H9 (cell line): Measurements from ENCODE around the gene RDH11. TPM values are rescaled to one million over a fixed set of nuclear protein-coding genes. Genes with fewer than 3 reads are reported as not detected.

ENCODE experiments used
- DNase-seq: peaks from one replicate; pipeline ENCODE4 v3.0.0-alpha.2; 2017
- H2AFZ ChIP-seq: one replicate; pipeline ENCODE4 v1.6.1; 2013; ENCODE audit warnings: mild to moderate bottlenecking, low read length, control low read depth, moderate library complexity
- H2AK5ac ChIP-seq: 2 replicates; pipeline ENCODE4 v1.6.1; 2013; ENCODE audit warnings: low read length, control low read depth, mixed read lengths; ENCODE audit not compliant: insufficient read length
- H2BK120ac ChIP-seq: one replicate; pipeline ENCODE4 v1.6.1; 2013; ENCODE audit warnings: low read depth, mild to moderate bottlenecking, low read length, control low read depth, inconsistent platforms; ENCODE audit not compliant: poor library complexity, severe bottlenecking
- H2BK12ac ChIP-seq: 2 replicates; pipeline ENCODE4 v1.6.1; 2013; ENCODE audit warnings: low read length, control low read depth, mixed read lengths, low read depth; ENCODE audit not compliant: insufficient read length
- H2BK15ac ChIP-seq: 2 replicates; pipeline ENCODE4 v1.6.1; 2013; ENCODE audit warnings: low read depth, low read length, control low read depth
- H2BK20ac ChIP-seq: one replicate; pipeline ENCODE4 v1.6.1; 2013; ENCODE audit warnings: low read depth, mild to moderate bottlenecking, low read length, control low read depth, inconsistent platforms; ENCODE audit not compliant: poor library complexity, severe bottlenecking
- H2BK5ac ChIP-seq: 2 replicates; pipeline ENCODE4 v1.6.1; 2013; ENCODE audit warnings: low read length, control low read depth, mixed read lengths; ENCODE audit not compliant: insufficient read length
- H3K14ac ChIP-seq: 2 replicates; pipeline ENCODE4 v1.6.1; 2013; ENCODE audit warnings: low read length, control low read depth; ENCODE audit not compliant: insufficient read depth
- H3K18ac ChIP-seq: 2 replicates; pipeline ENCODE4 v1.6.1; 2013; ENCODE audit warnings: low read depth, mild to moderate bottlenecking, mixed read lengths, low read length, control low read depth; ENCODE audit not compliant: insufficient read length
- H3K23ac ChIP-seq: 2 replicates; pipeline ENCODE4 v1.6.1; 2013; ENCODE audit warnings: low read length, control low read depth, mixed read lengths, low read depth; ENCODE audit not compliant: insufficient read length
- H3K23me2 ChIP-seq: 2 replicates; pipeline ENCODE4 v1.6.1; 2013; ENCODE audit warnings: low read depth, mild to moderate bottlenecking, mixed read lengths, low read length, control low read depth; ENCODE audit not compliant: insufficient read length, poor library complexity, severe bottlenecking
- H3K27ac ChIP-seq: 2 replicates; pipeline ENCODE4 v1.5.1; 2013; ENCODE audit warnings: low read length, control low read depth, mixed read lengths, low read depth; ENCODE audit not compliant: insufficient read length
- H3K27me3 ChIP-seq: 2 replicates; pipeline ENCODE4 v1.6.1; 2013; ENCODE audit warnings: low read length, control low read depth, inconsistent platforms; ENCODE audit not compliant: insufficient read depth
- H3K4ac ChIP-seq: 2 replicates; pipeline ENCODE4 v1.6.1; 2013; ENCODE audit warnings: low read depth, mild to moderate bottlenecking, control low read depth, inconsistent platforms, low read length, moderate library complexity
- H3K4me1 ChIP-seq: 2 replicates; pipeline ENCODE4 v1.6.1; 2013; ENCODE audit warnings: low read length, control low read depth, inconsistent platforms; ENCODE audit not compliant: insufficient read depth
- H3K4me2 ChIP-seq: 2 replicates; pipeline ENCODE4 v1.6.1; 2013; ENCODE audit warnings: low read length, control low read depth, mixed read lengths; ENCODE audit not compliant: insufficient read length, insufficient read depth
- H3K56ac ChIP-seq: 2 replicates; pipeline ENCODE4 v1.6.1; 2013; ENCODE audit warnings: low read depth, mild to moderate bottlenecking, mixed read lengths, low read length, control low read depth; ENCODE audit not compliant: insufficient read length
- H3K79me1 ChIP-seq: 2 replicates; pipeline ENCODE4 v1.6.1; 2013; ENCODE audit warnings: low read depth, mild to moderate bottlenecking, moderate library complexity, low read length, control low read depth, inconsistent platforms; ENCODE audit not compliant: insufficient read depth, poor library complexity, severe bottlenecking
- H3K79me2 ChIP-seq: 2 replicates; pipeline ENCODE4 v1.6.1; 2013; ENCODE audit warnings: low read length, control low read depth, inconsistent platforms; ENCODE audit not compliant: insufficient read depth
- H3K9ac ChIP-seq: 2 replicates; pipeline ENCODE4 v1.6.1; 2013; ENCODE audit warnings: low read length, control low read depth, mixed read lengths; ENCODE audit not compliant: insufficient read length; ENCODE audit errors: extremely low read depth
- H3K9me3 ChIP-seq: one replicate; pipeline ENCODE4 v1.6.1; 2013; ENCODE audit warnings: low read depth, low read length, inconsistent platforms; ENCODE audit not compliant: control insufficient read depth
- H3T11ph ChIP-seq: one replicate; pipeline ENCODE4 v1.6.1; 2013; ENCODE audit warnings: mild to moderate bottlenecking, low read length, control low read depth, inconsistent platforms
- H4K20me1 ChIP-seq: one replicate; pipeline ENCODE4 v1.6.1; 2013; ENCODE audit not compliant: control insufficient read depth, insufficient read length, insufficient read depth
- H4K5ac ChIP-seq: 2 replicates; pipeline ENCODE4 v1.6.1; 2013; ENCODE audit warnings: low read depth, mild to moderate bottlenecking, mixed read lengths, low read length, control low read depth; ENCODE audit not compliant: insufficient read length
- H4K8ac ChIP-seq: replicated peaks from 2 replicates; pipeline ENCODE4 v1.6.1; 2013; ENCODE audit warnings: low read length, control low read depth, mixed read lengths, low read depth; ENCODE audit not compliant: insufficient read length
- H4K91ac ChIP-seq: 2 replicates; pipeline ENCODE4 v1.6.1; 2013; ENCODE audit warnings: low read depth, mild to moderate bottlenecking, moderate library complexity, mixed read lengths, low read length, control low read depth; ENCODE audit not compliant: insufficient read length
- H3K27ac Mint-ChIP-seq, 3 experiments: 2 replicates in 2 of 3; 3 replicates in 1 of 3; pipeline ENCODE4 v1.8.0; 2020 to 2021; ENCODE audit warnings: mixed read lengths in 3 of 3, mild to moderate bottlenecking in 1 of 3, moderate library complexity in 1 of 3
- H3K27me3 Mint-ChIP-seq: 2 replicates; pipeline ENCODE4 v1.8.0; 2021; ENCODE audit warnings: low read depth, mild to moderate bottlenecking, moderate library complexity, mixed read lengths
- H3K36me3 Mint-ChIP-seq, 3 experiments: 2 replicates in 2 of 3; 3 replicates in 1 of 3; pipeline ENCODE4 v1.8.0; 2020 to 2021; ENCODE audit warnings: low read depth in 3 of 3, mixed read lengths in 3 of 3; ENCODE audit not compliant: insufficient read depth in 1 of 3
- H3K4me1 Mint-ChIP-seq, 2 experiments: 2 replicates each; pipeline ENCODE4 v1.8.0; 2020; ENCODE audit warnings: mixed read lengths in 2 of 2
- H3K4me3 Mint-ChIP-seq, 2 experiments: 2 replicates in 1 of 2; 3 replicates in 1 of 2; pipeline ENCODE4 v1.8.0; 2020 to 2021; ENCODE audit warnings: mild to moderate bottlenecking in 2 of 2, mixed read lengths in 2 of 2, moderate library complexity in 1 of 2
- H3K9me3 Mint-ChIP-seq, 2 experiments: 2 replicates in 1 of 2; 3 replicates in 1 of 2; pipeline ENCODE4 v1.8.0; 2020; ENCODE audit warnings: mild to moderate bottlenecking in 2 of 2, mixed read lengths in 2 of 2, moderate library complexity in 1 of 2
- WGBS: extraction: QIAGEN DNeasy Blood & Tissue Kit; methylation state at CpG from one replicate; pipeline ENCODE4 v1.1.7; 2013; ENCODE audit warnings: missing lambda C conversion rate, low lambda C conversion rate, mixed read lengths; ENCODE audit not compliant: insufficient read length; ENCODE audit errors: extremely low coverage; 5-methylcytosine and 5-hydroxymethylcytosine counted together
- total RNA-seq: library from RNA; stranded (reverse); gene quantifications from 2 replicates; pipeline ENCODE4 v1.2.1, GENCODE V29; 2021
- TF ChIP-seq, protein P1 (sequence below): fragments of 200-600 bp; sonication (generic); conservative IDR thresholded peaks from 3 replicates; pipeline ENCODE4 v1.8.0; 2021; ENCODE audit warnings: antibody characterized with exemption, mild to moderate bottlenecking

The RDH11 gene
- total RNA-seq, 1 experiment from 2014 or later = 83.4 TPM

DNA sequence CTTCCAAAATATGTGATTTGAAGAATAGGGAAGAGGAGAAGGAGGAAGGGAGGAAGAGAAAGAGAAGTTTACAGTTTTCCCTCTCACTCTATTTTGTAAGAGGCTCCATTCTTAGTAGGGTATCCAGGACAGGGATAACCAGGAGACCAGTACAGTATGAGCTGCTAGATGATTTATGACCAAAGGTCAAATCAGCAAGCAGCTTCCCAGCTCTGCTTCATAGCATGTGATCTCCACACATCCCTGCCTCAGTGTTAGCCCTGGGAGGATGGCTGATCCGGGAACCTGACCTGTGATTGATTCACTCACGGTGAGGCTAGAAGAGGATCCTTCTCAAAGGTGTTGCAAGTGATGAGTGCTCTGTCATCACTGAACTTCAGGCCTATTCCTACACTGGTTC lies 22.7 kb upstream of the RDH11 start:
- Histone ChIP-seq H2BK12ac (no peak overlapping the region), H3K23me2 (no peaks in the 10 kb centered on the region), H3K23ac (no peak overlapping the region), H2BK5ac (no peak overlapping the region), H3K56ac (peak overlapping the region; percentile 65), H3K9ac (no peak overlapping the region), H3K4ac (no peak overlapping the region), H3K79me1 (no peaks in the 10 kb centered on the region), H3T11ph (no peak overlapping the region), H3K14ac (no peak overlapping the region), H2BK20ac (no peak overlapping the region), H3K9me3 (no peaks in the 10 kb centered on the region), H3K4me2 (no peak overlapping the region), H3K4me1 (no peaks in the 10 kb centered on the region), H3K27me3 (no peaks in the 10 kb centered on the region), H2BK15ac (no peak overlapping the region), H3K18ac (no peak overlapping the region), H4K91ac (no peak overlapping the region), H4K8ac (no peak overlapping the region), H3K27ac (no peak overlapping the region), H3K79me2 (no peaks in the 10 kb centered on the region), H2BK120ac (no peak overlapping the region), H2AFZ (no peak overlapping the region), H2AK5ac (no peak overlapping the region), H4K20me1 (no peaks in the 10 kb centered on the region), H4K5ac (no peak overlapping the region)
- TF ChIP-seq, protein P1, sequence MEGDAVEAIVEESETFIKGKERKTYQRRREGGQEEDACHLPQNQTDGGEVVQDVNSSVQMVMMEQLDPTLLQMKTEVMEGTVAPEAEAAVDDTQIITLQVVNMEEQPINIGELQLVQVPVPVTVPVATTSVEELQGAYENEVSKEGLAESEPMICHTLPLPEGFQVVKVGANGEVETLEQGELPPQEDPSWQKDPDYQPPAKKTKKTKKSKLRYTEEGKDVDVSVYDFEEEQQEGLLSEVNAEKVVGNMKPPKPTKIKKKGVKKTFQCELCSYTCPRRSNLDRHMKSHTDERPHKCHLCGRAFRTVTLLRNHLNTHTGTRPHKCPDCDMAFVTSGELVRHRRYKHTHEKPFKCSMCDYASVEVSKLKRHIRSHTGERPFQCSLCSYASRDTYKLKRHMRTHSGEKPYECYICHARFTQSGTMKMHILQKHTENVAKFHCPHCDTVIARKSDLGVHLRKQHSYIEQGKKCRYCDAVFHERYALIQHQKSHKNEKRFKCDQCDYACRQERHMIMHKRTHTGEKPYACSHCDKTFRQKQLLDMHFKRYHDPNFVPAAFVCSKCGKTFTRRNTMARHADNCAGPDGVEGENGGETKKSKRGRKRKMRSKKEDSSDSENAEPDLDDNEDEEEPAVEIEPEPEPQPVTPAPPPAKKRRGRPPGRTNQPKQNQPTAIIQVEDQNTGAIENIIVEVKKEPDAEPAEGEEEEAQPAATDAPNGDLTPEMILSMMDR = no peak
- peaks cover 8 to 11% of the 10 kb centered on the region in 2 experiments; a peak in 3 of 4 replicates for H3K4me1 Mint-ChIP-seq
- H3K4me3 Mint-ChIP-seq = no peak overlapping the region
- H3K9me3 Mint-ChIP-seq = peaks cover 0 to 7% of the 10 kb centered on the region in 2 experiments; a peak in 1 of 5 replicates
- no peak overlapping the region for H3K27ac Mint-ChIP-seq
- H3K36me3 Mint-ChIP-seq = no peaks in the 10 kb centered on the region
- peaks cover 15% of the 10 kb centered on the region for H3K27me3 Mint-ChIP-seq
- no peak for DNase-seq
- WGBS = no CpG with 5 or more reads among the region's 2 CpGs
